Left ventricle myocardium inferior (tissue), 1 donor: ENCODE measurements around the gene TMTC1. TPM values are rescaled to one million over a fixed set of nuclear protein-coding genes. Genes with fewer than 3 reads are reported as not detected.
A peak's percentile ranks its signal among the peaks of the same experiment; 100 is the strongest.

Experiments used
- DNase-seq: peaks from one replicate; pipeline ENCODE4 v3.0.0-alpha.2; 2020
- H3K27ac ChIP-seq: fragments of 200-600 bp; replicated peaks from 2 replicates; pipeline ENCODE4 v1.8.0; 2021
- H3K27me3 ChIP-seq: fragments of 200-600 bp; 2 replicates; pipeline ENCODE4 v1.8.0; 2021; ENCODE audit warnings: low read depth
- H3K36me3 ChIP-seq: fragments of 200-600 bp; 2 replicates; pipeline ENCODE4 v1.8.0; 2021
- H3K4me1 ChIP-seq: fragments of 200-600 bp; 2 replicates; pipeline ENCODE4 v1.8.0; 2021
- H3K4me3 ChIP-seq: fragments of 200-600 bp; 2 replicates; pipeline ENCODE4 v1.8.0; 2021; ENCODE audit warnings: mild to moderate bottlenecking, moderate library complexity
- H3K9me3 ChIP-seq: fragments of 200-600 bp; replicated peaks from 2 replicates; pipeline ENCODE4 v1.8.0; 2021
- CTCF ChIP-seq: fragments of 200-600 bp; IDR thresholded peaks from 2 replicates; pipeline ENCODE4 v1.8.0; 2021; ENCODE audit warnings: antibody characterized with exemption, mild to moderate bottlenecking, borderline replicate concordance
- intact Hi-C: fragments of 100-400 bp; cut with micrococcal nuclease; formaldehyde crosslinking; loops from one replicate; pipeline ENCODE4 v1.11.0; 2022
- total RNA-seq: library from RNA; stranded (reverse); fragmentation: NEBNext Ultra II Directional; extraction: Animal tissue kit (Norgen Biotek cat#: 25700); gene quantifications from one replicate; pipeline ENCODE4 v1.2.1, GENCODE V29; 2021
- donor health status: DM: no; HTN: yes; CAD: no; lungs with severe emphysema.

The TMTC1 gene
- total RNA-seq, 1 donor from 2014 or later = 38.4 TPM

DNA sequence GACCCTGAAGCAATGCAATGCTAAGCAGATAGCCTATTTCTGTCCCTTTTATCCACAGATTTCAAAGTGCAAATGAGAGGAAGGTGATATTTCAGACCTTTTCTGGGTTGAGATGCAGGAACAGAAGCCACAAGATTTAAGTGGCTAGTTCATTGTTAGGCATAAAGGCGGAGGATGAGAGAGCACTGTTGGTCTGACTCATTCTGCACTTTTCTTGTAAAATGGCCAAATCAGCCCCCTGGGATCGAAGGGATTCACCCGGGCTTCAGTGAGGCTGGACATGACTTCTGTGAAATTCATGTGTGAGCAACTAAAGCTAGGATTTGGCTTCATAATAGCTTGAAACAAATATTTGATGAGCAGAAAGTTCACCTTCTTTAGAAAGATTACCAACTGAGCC lies 184.4 kb downstream of the TMTC1 start:
- Histone ChIP-seq H3K4me3 (no peak overlapping the region), H3K27me3 (no peaks in the 10 kb centered on the region), H3K9me3 (no peaks in the 10 kb centered on the region), H3K36me3 (peaks cover 48% of the 10 kb centered on the region), H3K4me1 (peaks cover 7% of the 10 kb centered on the region), H3K27ac (no peak overlapping the region)
- TF ChIP-seq CTCF = no peak
- intact Hi-C loops = no loop called here
- no peak for DNase-seq

GRCh38 chr12:29595071-29595755 lies 188.5 kb downstream of the TMTC1 start:
- Histone ChIP-seq H3K9me3 (peaks cover 8% of the 10 kb centered on the region), H3K36me3 (peaks cover 35% of the 10 kb centered on the region), H3K27me3 (no peaks in the 10 kb centered on the region), H3K4me1 (peaks cover 21% of the 10 kb centered on the region), H3K27ac (no peak overlapping the region), H3K4me3 (no peak overlapping the region)
- TF ChIP-seq CTCF = no peak
- no peak for DNase-seq
- intact Hi-C loops = no loop called here

DNA sequence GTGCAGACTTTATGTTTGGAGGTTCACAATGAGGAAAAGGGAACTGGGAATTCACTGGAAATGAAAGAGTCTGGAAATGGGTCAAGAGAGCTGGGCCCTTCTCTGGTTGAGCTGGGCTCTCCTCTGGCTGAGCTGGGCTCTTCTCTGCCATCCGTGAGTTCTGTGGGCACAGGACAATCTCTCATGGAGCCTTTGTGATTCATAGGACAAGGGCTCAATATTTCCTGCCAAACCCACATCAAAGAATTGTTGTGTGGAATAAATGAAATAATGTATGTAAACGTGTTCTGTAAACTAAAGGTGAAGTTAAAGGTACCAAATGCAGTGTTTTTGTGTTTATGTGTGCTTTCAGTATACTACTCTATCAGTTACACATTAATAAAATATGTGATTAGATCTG lies 190.7 kb downstream of the TMTC1 start:
- H3K36me3 ChIP-seq = peaks cover 35% of the 10 kb centered on the region
- H3K9me3 ChIP-seq = peaks cover 8% of the 10 kb centered on the region
- no peak overlapping the region for H3K27ac ChIP-seq
- intact Hi-C loops = no loop called here
- no peak for TF ChIP-seq CTCF
- H3K4me1 ChIP-seq = peaks cover 18% of the 10 kb centered on the region
- H3K4me3 ChIP-seq = no peak overlapping the region
- no peaks in the 10 kb centered on the region for H3K27me3 ChIP-seq
- no peak for DNase-seq

DNA sequence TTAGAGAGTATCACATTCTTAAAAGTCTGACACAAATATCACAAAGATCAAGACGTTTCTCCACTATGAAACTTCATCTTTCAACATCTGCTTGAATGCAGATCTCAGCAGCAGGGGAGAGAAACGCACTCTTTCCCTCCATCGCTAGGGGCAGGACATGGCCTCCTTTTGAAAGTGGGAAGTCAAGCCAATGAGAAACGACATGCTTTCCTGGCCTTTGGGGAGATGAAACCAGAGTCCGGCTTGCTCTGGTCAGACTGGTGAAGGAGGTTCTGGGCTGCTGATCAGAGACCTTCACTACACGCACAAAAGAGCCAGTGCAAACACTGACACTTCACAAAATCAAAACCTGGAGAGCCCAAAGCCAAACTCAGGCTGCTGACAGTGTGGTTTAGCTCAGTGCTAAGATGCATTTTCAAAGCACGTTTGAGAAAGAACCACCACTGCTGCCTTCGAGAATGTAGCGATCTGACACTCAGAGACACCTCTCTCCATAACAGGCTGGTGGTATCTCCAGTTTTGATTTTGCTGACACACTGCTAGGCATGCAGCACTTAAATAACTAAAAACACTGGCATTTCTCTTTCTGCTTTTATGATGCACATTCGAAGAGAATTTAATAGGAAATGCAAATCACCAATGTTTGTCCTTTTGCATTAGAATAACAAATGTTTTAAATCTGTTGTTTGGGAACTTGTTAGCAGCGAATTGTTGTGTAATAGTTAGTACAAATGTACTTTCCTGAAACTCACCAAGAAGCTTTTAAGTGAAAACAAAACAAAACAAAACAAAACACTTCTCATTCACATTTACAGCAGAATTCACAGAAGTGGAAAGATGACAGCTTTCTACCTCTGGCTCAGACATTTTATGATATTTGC lies 192.4 kb downstream of the TMTC1 start:
- Histone ChIP-seq H3K27ac (peak overlapping the region; percentile 36), H3K27me3 (no peaks in the 10 kb centered on the region), H3K4me1 (peaks cover 18% of the 10 kb centered on the region), H3K4me3 (peak overlapping the region; percentile 31), H3K36me3 (peaks cover 27% of the 10 kb centered on the region), H3K9me3 (peaks cover 8% of the 10 kb centered on the region)
- no peak for DNase-seq
- intact Hi-C loops = no loop called here
- TF ChIP-seq CTCF = peak; percentile 53

DNA sequence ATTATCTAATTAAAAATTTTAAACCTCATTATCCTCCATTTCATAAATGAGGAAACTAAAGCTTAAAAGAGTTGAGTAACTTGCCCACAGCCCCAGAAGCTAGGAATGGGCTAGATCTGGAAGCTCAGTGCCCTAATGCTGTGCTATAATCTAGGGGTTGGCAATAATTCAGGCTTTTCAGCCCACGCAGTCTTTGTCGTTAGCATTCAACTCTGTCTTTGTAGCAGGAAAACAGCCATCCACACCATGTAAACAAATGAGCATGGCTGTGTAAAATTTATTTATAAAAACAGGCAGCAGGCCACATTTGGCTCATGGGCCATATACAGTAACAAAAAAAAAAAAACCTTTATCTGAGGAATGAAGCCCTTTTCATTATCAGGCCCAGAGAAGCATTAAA lies 193.9 kb downstream of the TMTC1 start:
- peaks cover 20% of the 10 kb centered on the region for H3K36me3 ChIP-seq
- DNase-seq = no peak
- peaks cover 18% of the 10 kb centered on the region for H3K4me1 ChIP-seq
- no peak overlapping the region for H3K4me3 ChIP-seq
- peaks cover 8% of the 10 kb centered on the region for H3K9me3 ChIP-seq
- H3K27me3 ChIP-seq = no peaks in the 10 kb centered on the region
- intact Hi-C loops = no loop called here
- no peak for TF ChIP-seq CTCF
- H3K27ac ChIP-seq = no peak overlapping the region
